Neural cell (in vitro differentiated cells): ENCODE results near the gene MIA2.

Experiments
- EZH2 ChIP-seq: fragments of 200-600, 300-800 bp; shearing (Covaris generic), sonication (generic); IDR thresholded peaks from 2 replicates; pipeline ENCODE4 v1.6.1; 2014; ENCODE audit warnings: antibody characterized with exemption, low read length, borderline replicate concordance, mild to moderate bottlenecking; ENCODE audit not compliant: insufficient read depth, poor library complexity, severe bottlenecking
- MXI1 ChIP-seq: fragments of 450-650 bp; conservative IDR thresholded peaks from 2 replicates; pipeline ENCODE4 v1.6.1; 2014; ENCODE audit warnings: antibody characterized with exemption, mild to moderate bottlenecking; ENCODE audit not compliant: poor library complexity, severe bottlenecking
- POLR2AphosphoS5 ChIP-seq: IDR thresholded peaks from 2 replicates; pipeline ENCODE4 v1.6.1; 2012

DNA sequence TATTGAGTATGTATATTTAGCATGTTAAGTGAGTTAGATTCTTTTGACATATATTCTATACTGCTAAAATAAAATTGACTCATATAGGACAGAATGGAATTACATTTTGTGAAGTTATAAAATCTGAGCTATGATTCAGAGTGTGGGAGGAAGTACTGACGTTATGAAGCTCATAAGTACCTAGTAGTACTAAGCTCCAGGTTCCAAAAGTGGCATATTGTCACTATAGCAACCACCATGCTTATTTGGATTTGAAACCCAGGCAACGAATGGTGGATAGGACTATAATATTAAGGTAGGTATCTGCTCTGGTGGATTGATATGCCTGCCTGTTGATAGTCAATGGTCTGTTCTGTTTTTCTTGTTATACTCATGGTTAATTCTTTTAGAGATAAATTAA, 200.7 kb downstream of the MIA2 start:
- TF ChIP-seq EZH2, result no peak
- TF ChIP-seq MXI1, result no peak
- TF ChIP-seq POLR2AphosphoS5, result no peak
